IMR-90 (cell line): ENCODE data around the gene SLC4A9. TPM values are rescaled to one million over a fixed set of nuclear protein-coding genes. Genes with fewer than 3 reads are reported as not detected.

Experiments used
- ATAC-seq: fragments of 200-7000 bp; cut with Tn5 transposase; 2 replicates; pipeline ENCODE4 v1.9.1; 2020; ENCODE audit warnings: low read depth, mild to moderate bottlenecking, moderate library complexity
- BruUV-seq: library from RNA; stranded (reverse); fragments of 400-500 nt; replicated peaks from 2 replicates; lab custom pipeline; 2021; lab: Mats Ljungman, UMichigan
- CTCF ChIA-PET: fragments of 300-600 bp; formaldehyde crosslinking; extraction: SDS; loops from one replicate; lab custom pipeline; 2021; ENCODE audit warnings: antibody characterized with exemption; lab: Yijun Ruan, JAX
- POLR2A ChIA-PET: fragments of 300-600 bp; sonication (Branson Sonifier 250); formaldehyde crosslinking; loops from one replicate; lab custom pipeline; 2022; ENCODE audit warnings: antibody characterized with exemption; ENCODE audit not compliant: unreplicated experiment; lab: Charles Lee
- DNase-seq: peaks from one replicate; pipeline ENCODE4 v3.0.0; 2013
- H2AFZ ChIP-seq: replicated peaks from 2 replicates; pipeline ENCODE3; 2013; ENCODE audit warnings: low read length, mild to moderate bottlenecking; ENCODE audit not compliant: poor library complexity
- H2AK5ac ChIP-seq: 2 replicates; pipeline ENCODE4 v1.6.1; 2013; ENCODE audit warnings: low read depth, low read length, inconsistent platforms
- H2AK9ac ChIP-seq: replicated peaks from 2 replicates; pipeline ENCODE3; 2013; ENCODE audit warnings: mild to moderate bottlenecking, low read depth, low read length, moderate library complexity; ENCODE audit not compliant: poor library complexity
- H2BK120ac ChIP-seq: 2 replicates; pipeline ENCODE4 v1.6.1; 2013; ENCODE audit warnings: low read depth, low read length, inconsistent platforms
- H2BK15ac ChIP-seq: 3 replicates; pipeline ENCODE4 v1.6.1; 2013; ENCODE audit warnings: low read depth, low read length, inconsistent platforms
- H2BK20ac ChIP-seq: 2 replicates; pipeline ENCODE4 v1.6.1; 2013; ENCODE audit warnings: low read depth, mild to moderate bottlenecking, inconsistent platforms, low read length, moderate library complexity
- H2BK5ac ChIP-seq: 2 replicates; pipeline ENCODE4 v1.6.1; 2013; ENCODE audit warnings: mild to moderate bottlenecking, low read depth, low read length, inconsistent platforms; ENCODE audit not compliant: poor library complexity, severe bottlenecking
- H3K14ac ChIP-seq: replicated peaks from 2 replicates; pipeline ENCODE4 v1.6.1; 2013; ENCODE audit warnings: low read depth, low read length, inconsistent platforms
- H3K18ac ChIP-seq: 2 replicates; pipeline ENCODE4 v1.6.1; 2013; ENCODE audit warnings: low read depth, low read length, control low read depth
- H3K23ac ChIP-seq: 2 replicates; pipeline ENCODE4 v1.6.1; 2013; ENCODE audit warnings: low read depth, low read length, inconsistent platforms
- H3K27ac ChIP-seq: 2 replicates; pipeline ENCODE4 v1.5.1; 2013; ENCODE audit warnings: mild to moderate bottlenecking, control low read depth, low read length; ENCODE audit not compliant: insufficient read depth
- H3K27me3 ChIP-seq: 2 replicates; pipeline ENCODE4 v1.6.1; 2013; ENCODE audit warnings: low read length; ENCODE audit not compliant: control insufficient read depth, insufficient read depth
- H3K36me3 ChIP-seq: 2 replicates; pipeline ENCODE4 v1.6.1; 2013; ENCODE audit warnings: low read length, mixed read lengths; ENCODE audit not compliant: control insufficient read depth, insufficient read depth
- H3K4ac ChIP-seq: 2 replicates; pipeline ENCODE4 v1.6.1; 2013; ENCODE audit warnings: low read depth, low read length, inconsistent platforms
- H3K4me1 ChIP-seq: 2 replicates; pipeline ENCODE4 v1.6.1; 2013; ENCODE audit warnings: low read length, mixed read lengths; ENCODE audit not compliant: control insufficient read depth, insufficient read depth
- H3K4me2 ChIP-seq: 2 replicates; pipeline ENCODE4 v1.6.1; 2013; ENCODE audit warnings: low read depth, mild to moderate bottlenecking, control low read depth, low read length, moderate library complexity
- H3K4me3 ChIP-seq: 2 replicates; pipeline ENCODE4 v1.5.1; 2013; ENCODE audit warnings: low read depth, mild to moderate bottlenecking, control low read depth, low read length, moderate library complexity; ENCODE audit not compliant: insufficient read depth
- H3K56ac ChIP-seq: 2 replicates; pipeline ENCODE4 v1.6.1; 2013; ENCODE audit warnings: low read length, inconsistent platforms; ENCODE audit not compliant: insufficient read depth; ENCODE audit errors: extremely low read depth
- H3K79me1 ChIP-seq, 2 experiments: 2 replicates each; pipeline ENCODE4 v1.6.1; 2013; ENCODE audit warnings: low read length in 2 of 2, inconsistent platforms in 1 of 2, low read depth in 1 of 2
- H3K9ac ChIP-seq: 2 replicates; pipeline ENCODE4 v1.6.1; 2013; ENCODE audit warnings: low read depth, low read length, control low read depth
- H3K9me1 ChIP-seq: 2 replicates; pipeline ENCODE4 v1.6.1; 2013; ENCODE audit warnings: low read length, inconsistent platforms; ENCODE audit not compliant: insufficient read depth
- H3K9me3 ChIP-seq: 2 replicates; pipeline ENCODE4 v1.6.1; 2013; ENCODE audit warnings: low read length; ENCODE audit not compliant: control insufficient read depth, insufficient read depth
- H4K20me1 ChIP-seq: 2 replicates; pipeline ENCODE4 v1.6.1; 2013; ENCODE audit warnings: low read length, inconsistent platforms; ENCODE audit not compliant: insufficient read depth
- H4K5ac ChIP-seq: 2 replicates; pipeline ENCODE4 v1.6.1; 2013; ENCODE audit warnings: mild to moderate bottlenecking, low read depth, low read length, control low read depth
- H4K8ac ChIP-seq, 2 experiments: 2 replicates each; pipeline ENCODE4 v1.6.1; 2013; ENCODE audit warnings: low read depth in 2 of 2, low read length in 2 of 2, control low read depth in 1 of 2, inconsistent platforms in 1 of 2
- H4K91ac ChIP-seq: 2 replicates; pipeline ENCODE4 v1.6.1; 2013; ENCODE audit warnings: low read depth, low read length, inconsistent platforms; ENCODE audit not compliant: insufficient read depth
- BHLHE40 ChIP-seq: fragments of 150-350 bp; IDR thresholded peaks from 2 replicates; pipeline ENCODE4 v1.6.1; 2016; ENCODE audit warnings: mild to moderate bottlenecking, low read depth, low read length
- CEBPB ChIP-seq: IDR thresholded peaks from 2 replicates; pipeline ENCODE4 v1.6.1; 2012; ENCODE audit warnings: low read depth, low read length, improper control_type of control experiment
- CHD1 ChIP-seq: IDR thresholded peaks from 2 replicates; pipeline ENCODE4 v1.6.1; 2012; ENCODE audit warnings: low read depth, low read length, improper control_type of control experiment
- FOS ChIP-seq: fragments of 150-350 bp; IDR thresholded peaks from 2 replicates; pipeline ENCODE4 v1.6.1; 2016; ENCODE audit warnings: low read depth, low read length
- MAFK ChIP-seq: IDR thresholded peaks from 2 replicates; pipeline ENCODE4 v1.6.1; 2012; ENCODE audit warnings: low read depth, low read length, improper control_type of control experiment
- MXI1 ChIP-seq: IDR thresholded peaks from 2 replicates; pipeline ENCODE4 v1.6.1; 2012; ENCODE audit warnings: low read depth, mild to moderate bottlenecking, low read length, moderate library complexity, borderline replicate concordance
- NFE2L2 ChIP-seq: fragments of 150-350 bp; IDR thresholded peaks from 2 replicates; pipeline ENCODE4 v1.6.1; 2016; ENCODE audit warnings: low read depth, mild to moderate bottlenecking, low read length
- POLR2A ChIP-seq: IDR thresholded peaks from 2 replicates; pipeline ENCODE4 v1.6.1; 2012; ENCODE audit warnings: mild to moderate bottlenecking, low read depth, low read length
- RAD21 ChIP-seq: IDR thresholded peaks from 2 replicates; pipeline ENCODE4 v1.6.1; 2012; ENCODE audit warnings: low read length, improper control_type of control experiment
- RCOR1 ChIP-seq: IDR thresholded peaks from 2 replicates; pipeline ENCODE4 v1.6.1; 2012; ENCODE audit warnings: mild to moderate bottlenecking, low read length, improper control_type of control experiment; ENCODE audit not compliant: insufficient replicate concordance
- RFX5 ChIP-seq: IDR thresholded peaks from 2 replicates; pipeline ENCODE4 v1.8.0; 2012; ENCODE audit warnings: low read depth, mild to moderate bottlenecking, low read length, moderate library complexity
- SMC3 ChIP-seq: fragments of 150-350 bp; IDR thresholded peaks from 2 replicates; pipeline ENCODE4 v1.6.1; 2016; ENCODE audit warnings: low read depth, mild to moderate bottlenecking, antibody characterized with exemption, low read length, moderate library complexity
- WGBS, 2 experiments: methylation state at CpG; one replicate each; pipeline versions ENCODE4 v1.1.5 to v1.1.7; 2013; ENCODE audit warnings: missing lambda C conversion rate in 2 of 2; ENCODE audit not compliant: insufficient read length in 1 of 2; ENCODE audit errors: extremely low coverage in 2 of 2; 5-methylcytosine and 5-hydroxymethylcytosine counted together
- dilution Hi-C: fragments of 300-500 bp; cut with HindIII; formaldehyde crosslinking; loops from one replicate; pipeline ENCODE4 v1.14.3; 2018; ENCODE audit warnings: low sequenced_read_pairs; ENCODE audit not compliant: unreplicated experiment
- in situ Hi-C: fragments of 300-500 bp; cut with MboI; formaldehyde crosslinking; loops from 3 replicates; pipeline ENCODE4 v1.14.3; 2019; ENCODE audit warnings: low sequenced_read_pairs, inconsistent platforms, mixed read lengths
- intact Hi-C: fragments of 100-400 bp; cut with micrococcal nuclease; formaldehyde crosslinking; loops from 2 replicates; pipeline ENCODE4 v1.10.0; 2022
- polyA plus RNA-seq, 3 experiments: library from polyadenylated mRNA; depleted of rRNA; stranded (reverse); fragments of >200 nt; gene quantifications; 2 replicates each; pipeline ENCODE4 v1.2.3, GENCODE V29; 2012; ENCODE audit warnings: low replicate concordance in 1 of 3
- total RNA-seq: library from RNA; depleted of rRNA; stranded (reverse); fragments of >200 nt; gene quantifications from 2 replicates; pipeline ENCODE4 v1.2.3, GENCODE V29; 2012
- TF ChIP-seq, protein P1 (sequence below): fragments of 150-350 bp; IDR thresholded peaks from 2 replicates; pipeline ENCODE4 v1.6.1; 2016; ENCODE audit warnings: low read depth, mild to moderate bottlenecking, low read length, moderate library complexity, borderline replicate concordance
- TF ChIP-seq, protein P2 (sequence below): conservative IDR thresholded peaks from 2 replicates; pipeline ENCODE4 v1.5.1; 2012; ENCODE audit warnings: mild to moderate bottlenecking, low read depth, low read length, improper control_type of control experiment
- TF ChIP-seq, protein P3 (sequence below): fragments of 150-350 bp; IDR thresholded peaks from 2 replicates; pipeline ENCODE4 v1.6.1; 2017; ENCODE audit warnings: mild to moderate bottlenecking, antibody characterized with exemption, low read length, low read depth

SLC4A9 gene
- total and polyA plus RNA-seq, 2 of the 4 experiments (the other 2 are of a cell fraction): not detected

DNA sequence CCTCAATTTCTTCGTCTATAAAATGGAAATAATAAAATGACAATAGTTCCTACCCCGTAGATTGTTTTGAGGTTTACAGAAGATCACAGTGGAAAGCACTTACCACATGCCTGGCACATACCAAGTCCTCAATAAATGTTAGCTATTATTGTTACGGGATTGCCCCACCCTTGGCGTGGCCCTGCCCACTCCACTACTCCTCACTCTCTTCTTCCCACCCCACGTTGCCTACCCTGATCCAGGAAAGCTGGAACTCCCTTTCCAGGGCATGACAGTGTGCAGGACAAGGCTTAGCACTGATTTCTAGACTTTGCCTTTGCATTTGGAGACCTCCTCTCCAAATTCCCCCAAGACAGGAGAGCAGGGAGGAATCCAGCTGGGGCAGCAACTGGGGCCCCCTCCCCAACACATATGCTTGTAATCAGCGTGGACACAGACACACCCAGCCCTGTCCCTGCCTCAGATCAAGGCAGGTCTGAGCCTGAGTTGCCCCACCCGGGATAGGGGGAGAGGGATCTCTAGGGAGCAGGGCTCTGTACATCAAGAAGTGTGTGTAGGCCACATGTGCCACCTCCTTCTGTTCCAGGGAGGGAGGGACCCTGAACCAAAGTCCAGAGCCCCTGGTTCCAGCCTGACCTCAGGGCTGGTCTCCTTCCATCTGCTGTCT is 6.7 kb downstream of the SLC4A9 start:
- Histone ChIP-seq H3K27ac (no peak overlapping the region), H3K27me3 (peaks cover 18% of the 10 kb centered on the region; the same call in 1 of the 2 replicates), H2BK15ac (no peak overlapping the region), H4K20me1 (no peaks in the 10 kb centered on the region), H2AK9ac (no peak overlapping the region), H4K5ac (no peak overlapping the region), H3K14ac (no peak overlapping the region), H2AK5ac (no peak overlapping the region), H2BK5ac (no peak overlapping the region), H4K91ac (no peak overlapping the region), H3K4me1 (no peaks in the 10 kb centered on the region), H3K23ac (no peak overlapping the region), H2AFZ (no peak overlapping the region), H3K36me3 (no peaks in the 10 kb centered on the region), H3K9me1 (no peaks in the 10 kb centered on the region), H2BK120ac (no peak overlapping the region), H3K18ac (no peak overlapping the region), H2BK20ac (no peak overlapping the region), H3K4me2 (no peak overlapping the region), H4K8ac (no peak overlapping the region), H3K9me3 (no peaks in the 10 kb centered on the region), H3K4ac (no peak overlapping the region), H3K79me1 (no peaks in the 10 kb centered on the region), H3K9ac (no peak overlapping the region), H3K4me3 (no peak overlapping the region), H3K56ac (no peak overlapping the region)
- ATAC-seq (no peak), DNase-seq (no peak)
- in situ Hi-C loops (loop anchor here (25.0 kb wide), 1 partner anchor 579 kb away; the partner anchor contains the start of gene PSD2), intact Hi-C loops (no loop called here), dilution Hi-C loops (no loop called here)
- POLR2A ChIA-PET: interaction anchor here (0.6 kb wide), 1 partner anchor 268 kb away, joined by 3 read pairs; no protein-coding TSS in a partner anchor
- TF ChIP-seq, protein P1, sequence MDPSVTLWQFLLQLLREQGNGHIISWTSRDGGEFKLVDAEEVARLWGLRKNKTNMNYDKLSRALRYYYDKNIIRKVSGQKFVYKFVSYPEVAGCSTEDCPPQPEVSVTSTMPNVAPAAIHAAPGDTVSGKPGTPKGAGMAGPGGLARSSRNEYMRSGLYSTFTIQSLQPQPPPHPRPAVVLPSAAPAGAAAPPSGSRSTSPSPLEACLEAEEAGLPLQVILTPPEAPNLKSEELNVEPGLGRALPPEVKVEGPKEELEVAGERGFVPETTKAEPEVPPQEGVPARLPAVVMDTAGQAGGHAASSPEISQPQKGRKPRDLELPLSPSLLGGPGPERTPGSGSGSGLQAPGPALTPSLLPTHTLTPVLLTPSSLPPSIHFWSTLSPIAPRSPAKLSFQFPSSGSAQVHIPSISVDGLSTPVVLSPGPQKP: no peak
- TF ChIP-seq MXI1 (no peak), BHLHE40 (no peak), CHD1 (no peak), MAFK (no peak), RFX5 (no peak), POLR2A (no peak), FOS (no peak), SMC3 (no peak), CEBPB (no peak), NFE2L2 (no peak), RAD21 (no peak), RCOR1 (no peak)
- TF ChIP-seq, protein P2, sequence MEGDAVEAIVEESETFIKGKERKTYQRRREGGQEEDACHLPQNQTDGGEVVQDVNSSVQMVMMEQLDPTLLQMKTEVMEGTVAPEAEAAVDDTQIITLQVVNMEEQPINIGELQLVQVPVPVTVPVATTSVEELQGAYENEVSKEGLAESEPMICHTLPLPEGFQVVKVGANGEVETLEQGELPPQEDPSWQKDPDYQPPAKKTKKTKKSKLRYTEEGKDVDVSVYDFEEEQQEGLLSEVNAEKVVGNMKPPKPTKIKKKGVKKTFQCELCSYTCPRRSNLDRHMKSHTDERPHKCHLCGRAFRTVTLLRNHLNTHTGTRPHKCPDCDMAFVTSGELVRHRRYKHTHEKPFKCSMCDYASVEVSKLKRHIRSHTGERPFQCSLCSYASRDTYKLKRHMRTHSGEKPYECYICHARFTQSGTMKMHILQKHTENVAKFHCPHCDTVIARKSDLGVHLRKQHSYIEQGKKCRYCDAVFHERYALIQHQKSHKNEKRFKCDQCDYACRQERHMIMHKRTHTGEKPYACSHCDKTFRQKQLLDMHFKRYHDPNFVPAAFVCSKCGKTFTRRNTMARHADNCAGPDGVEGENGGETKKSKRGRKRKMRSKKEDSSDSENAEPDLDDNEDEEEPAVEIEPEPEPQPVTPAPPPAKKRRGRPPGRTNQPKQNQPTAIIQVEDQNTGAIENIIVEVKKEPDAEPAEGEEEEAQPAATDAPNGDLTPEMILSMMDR: no peak
- TF ChIP-seq, protein P3, sequence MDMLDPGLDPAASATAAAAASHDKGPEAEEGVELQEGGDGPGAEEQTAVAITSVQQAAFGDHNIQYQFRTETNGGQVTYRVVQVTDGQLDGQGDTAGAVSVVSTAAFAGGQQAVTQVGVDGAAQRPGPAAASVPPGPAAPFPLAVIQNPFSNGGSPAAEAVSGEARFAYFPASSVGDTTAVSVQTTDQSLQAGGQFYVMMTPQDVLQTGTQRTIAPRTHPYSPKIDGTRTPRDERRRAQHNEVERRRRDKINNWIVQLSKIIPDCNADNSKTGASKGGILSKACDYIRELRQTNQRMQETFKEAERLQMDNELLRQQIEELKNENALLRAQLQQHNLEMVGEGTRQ: no peak
- CTCF ChIA-PET: interaction anchor here (1.0 to 1.2 kb wide), 2 partner anchors 21 to 601 kb away, joined by 3 read pairs; partner anchors contain the start of gene HBEGF
- no TSS peak for BruUV-seq
- WGBS, 2 experiments: 66% methylated on average over 3 of the region's 7 CpGs; no CpG with 5 or more reads in 1 of the 2 experiments
